Stimulated activated CD4-positive, alpha-beta T cell treated with anti-CD3 and anti-CD28 coated beads, Interleukin-1b, Interleukin-23, amount 100 ng/mL, for 48 hours (primary cell): Measurements from ENCODE around the gene HMMR.
"Not testable (repeated sequence)": the region's sequence is repeated elsewhere in the genome, so short reads cannot be mapped to it uniquely, and the experiment has no call there.

Experiments
- DNase-seq: peaks from one replicate; pipeline ENCODE4 v3.0.0-alpha.2; 2020

HMMR gene, protein sequence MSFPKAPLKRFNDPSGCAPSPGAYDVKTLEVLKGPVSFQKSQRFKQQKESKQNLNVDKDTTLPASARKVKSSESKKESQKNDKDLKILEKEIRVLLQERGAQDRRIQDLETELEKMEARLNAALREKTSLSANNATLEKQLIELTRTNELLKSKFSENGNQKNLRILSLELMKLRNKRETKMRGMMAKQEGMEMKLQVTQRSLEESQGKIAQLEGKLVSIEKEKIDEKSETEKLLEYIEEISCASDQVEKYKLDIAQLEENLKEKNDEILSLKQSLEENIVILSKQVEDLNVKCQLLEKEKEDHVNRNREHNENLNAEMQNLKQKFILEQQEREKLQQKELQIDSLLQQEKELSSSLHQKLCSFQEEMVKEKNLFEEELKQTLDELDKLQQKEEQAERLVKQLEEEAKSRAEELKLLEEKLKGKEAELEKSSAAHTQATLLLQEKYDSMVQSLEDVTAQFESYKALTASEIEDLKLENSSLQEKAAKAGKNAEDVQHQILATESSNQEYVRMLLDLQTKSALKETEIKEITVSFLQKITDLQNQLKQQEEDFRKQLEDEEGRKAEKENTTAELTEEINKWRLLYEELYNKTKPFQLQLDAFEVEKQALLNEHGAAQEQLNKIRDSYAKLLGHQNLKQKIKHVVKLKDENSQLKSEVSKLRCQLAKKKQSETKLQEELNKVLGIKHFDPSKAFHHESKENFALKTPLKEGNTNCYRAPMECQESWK

GRCh38 chr5:163460562-163461171, at the start of gene HMMR:
Gene HMMR (plus strand): TSS chr5:163460632. CDS start chr5:163460693, 61 bp downstream.
- DNase-seq = no peak

- not testable (repeated sequence) for DNase-seq
Observed at GRCh38 chr5:163415673-163416072, 44.8 kb upstream of the HMMR start.

- no peak for DNase-seq
Observed at GRCh38 chr5:163424836-163425235, 35.6 kb upstream of the HMMR start.

- not testable (repeated sequence) for DNase-seq
Observed at GRCh38 chr5:163426128-163426527, 34.3 kb upstream of the HMMR start.

DNA sequence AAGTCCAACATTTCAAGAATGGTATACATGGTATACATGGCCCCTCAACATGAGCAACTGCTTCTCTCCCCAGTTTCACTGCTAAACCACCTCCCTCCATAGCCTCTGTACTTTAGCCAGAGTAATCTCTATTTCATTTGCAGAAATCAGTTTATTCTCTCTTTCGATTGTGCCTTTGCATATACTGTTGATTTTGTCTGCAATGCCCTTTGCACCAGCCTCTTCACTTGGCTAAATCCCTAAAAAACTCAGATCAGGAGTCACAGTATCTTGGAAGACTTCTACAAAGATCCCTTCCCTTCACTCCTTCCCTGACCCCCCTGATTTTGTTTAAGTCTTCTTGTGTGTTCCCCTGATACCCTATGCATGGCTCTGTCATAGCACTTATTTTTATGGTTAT, 27.9 kb upstream of the HMMR start:
- no peak for DNase-seq

GRCh38 chr5:163433271-163433670, 27.2 kb upstream of the HMMR start:
- no peak for DNase-seq

- DNase-seq = peak; percentile 20
Observed at GRCh38 chr5:163434401-163434866, 26.0 kb upstream of the HMMR start.

GRCh38 chr5:163436515-163436914, 23.9 kb upstream of the HMMR start:
- no peak for DNase-seq

DNA sequence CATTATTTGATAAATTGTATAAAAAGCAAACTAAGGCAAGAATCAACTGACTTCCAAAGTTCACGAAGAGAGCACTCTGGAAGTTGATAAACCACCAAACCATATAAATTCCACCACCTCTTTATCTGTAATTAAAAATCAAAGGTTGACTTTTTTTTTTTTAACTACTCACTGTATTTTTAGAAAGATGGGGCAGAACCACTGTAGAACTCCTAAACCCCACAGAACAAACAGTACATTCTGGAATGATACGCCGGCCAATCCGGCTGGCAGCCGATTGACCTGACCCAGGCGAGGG, 23.5 kb upstream of the HMMR start:
- no peak for DNase-seq

- peak; percentile 90 for DNase-seq
Observed at GRCh38 chr5:163437309-163438182, 22.9 kb upstream of the HMMR start, which contains the start of gene CCNG1. Gene CCNG1 (plus strand): TSS chr5:163437595. CDS start chr5:163439257, 1,662 bp downstream.

DNA sequence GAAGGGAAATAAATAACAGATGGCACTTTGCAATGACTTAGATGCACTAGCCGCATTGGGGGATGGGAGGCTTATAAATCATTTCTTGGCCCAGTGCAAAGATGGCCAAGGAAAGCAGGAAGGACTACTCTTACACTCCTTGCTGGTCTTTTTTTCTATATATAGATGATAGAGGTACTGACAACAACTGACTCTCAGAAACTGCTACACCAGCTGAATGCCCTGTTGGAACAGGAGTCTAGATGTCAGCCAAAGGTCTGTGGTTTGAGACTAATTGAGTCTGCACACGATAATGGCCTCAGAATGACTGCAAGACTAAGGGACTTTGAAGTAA, 21.4 kb upstream of the HMMR start:
- DNase-seq = no peak

DNA sequence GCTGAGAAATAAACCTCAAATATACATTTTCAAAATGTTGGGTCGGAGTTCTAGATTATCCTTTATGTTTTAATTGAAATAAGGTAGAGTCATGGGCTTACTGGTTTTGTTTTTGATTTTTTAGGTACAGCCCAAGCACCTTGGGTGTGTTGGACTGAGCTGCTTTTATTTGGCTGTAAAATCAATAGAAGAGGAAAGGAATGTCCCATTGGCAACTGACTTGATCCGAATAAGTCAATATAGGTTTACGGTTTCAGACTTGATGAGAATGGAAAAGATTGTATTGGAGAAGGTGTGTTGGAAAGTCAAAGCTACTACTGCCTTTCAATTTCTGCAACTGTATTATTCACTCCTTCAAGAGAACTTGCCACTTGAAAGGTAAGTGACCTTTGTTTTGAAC, 19.5 kb upstream of the HMMR start:
- no peak for DNase-seq

- DNase-seq = no peak
Observed at GRCh38 chr5:163444526-163444925, 15.9 kb upstream of the HMMR start.

DNA sequence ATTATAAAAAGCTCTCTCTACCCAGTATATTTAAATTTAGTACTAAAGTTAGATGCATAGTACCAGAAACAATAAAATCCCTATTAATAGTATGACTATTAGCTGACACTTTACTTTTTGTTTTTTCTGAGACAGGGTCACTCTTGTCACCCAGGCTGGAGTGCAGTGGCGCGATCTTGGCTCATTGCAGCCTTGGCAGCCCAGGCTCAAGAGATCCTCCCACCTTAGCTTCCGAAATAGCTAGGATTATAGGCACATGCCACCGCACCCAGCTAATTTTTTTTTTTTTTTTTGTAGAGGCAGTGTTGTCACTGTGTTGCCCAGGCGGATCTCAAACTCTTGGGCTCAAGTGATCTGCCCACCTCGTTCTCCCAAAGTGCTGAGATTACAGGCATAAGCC, 15.1 kb upstream of the HMMR start:
- no peak for DNase-seq

DNA sequence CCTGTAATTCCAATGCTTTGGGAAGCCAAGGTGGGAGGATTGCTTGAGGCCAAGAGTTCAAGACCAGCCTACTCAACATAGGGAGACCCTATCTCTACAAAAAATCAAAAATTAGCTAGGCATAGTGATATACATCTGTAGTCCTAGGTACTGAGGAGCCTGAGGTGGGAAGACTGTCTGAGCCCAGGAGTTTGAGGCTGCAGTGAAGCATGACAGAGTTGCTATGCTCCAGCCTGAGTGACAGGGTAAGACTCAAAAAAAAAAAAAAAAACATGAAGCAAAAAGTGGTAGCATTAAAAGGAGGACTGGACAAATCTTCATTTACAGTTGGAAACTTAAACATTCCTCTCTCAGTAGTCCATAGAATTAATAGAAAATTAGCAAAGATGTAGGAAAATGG, 13.2 kb upstream of the HMMR start:
- no peak for DNase-seq

DNA sequence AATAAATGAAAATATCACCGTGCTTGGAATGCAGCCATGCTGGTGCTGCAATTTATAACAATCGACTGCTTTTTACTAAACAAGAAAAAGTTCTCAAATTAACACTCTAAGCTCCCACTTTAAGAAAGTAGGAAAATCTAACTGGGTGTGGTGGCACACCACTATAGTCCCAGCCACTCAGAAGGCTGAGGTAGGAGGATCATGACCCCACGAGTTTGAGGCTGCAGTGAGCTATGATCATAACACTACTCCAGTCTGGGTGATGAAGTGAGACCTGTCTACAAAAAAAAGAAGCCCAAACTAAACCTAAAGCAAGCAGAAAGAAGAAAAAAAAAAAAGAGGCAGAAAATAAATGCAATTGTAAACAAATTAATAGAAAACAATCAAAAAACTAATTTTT, 12.6 kb upstream of the HMMR start:
- no peak for DNase-seq

DNA sequence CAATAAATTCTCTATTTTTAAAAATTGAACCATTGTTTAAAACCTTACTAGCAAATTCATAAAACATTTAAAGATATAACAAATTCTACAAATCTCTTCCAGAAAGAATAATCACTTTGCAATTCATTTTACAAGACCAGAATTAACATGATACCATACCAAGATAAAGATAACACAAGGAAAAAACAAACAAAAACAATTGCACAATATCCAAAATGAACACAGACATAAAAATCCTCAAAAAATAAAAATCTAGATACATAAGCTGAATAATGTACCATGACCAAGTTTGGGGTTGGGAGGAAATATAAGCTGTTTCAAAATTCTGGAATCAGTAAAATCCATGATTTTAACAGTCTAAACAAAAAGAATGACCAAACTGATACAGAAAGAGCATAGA, 11.9 kb upstream of the HMMR start:
- no peak for DNase-seq

DNA sequence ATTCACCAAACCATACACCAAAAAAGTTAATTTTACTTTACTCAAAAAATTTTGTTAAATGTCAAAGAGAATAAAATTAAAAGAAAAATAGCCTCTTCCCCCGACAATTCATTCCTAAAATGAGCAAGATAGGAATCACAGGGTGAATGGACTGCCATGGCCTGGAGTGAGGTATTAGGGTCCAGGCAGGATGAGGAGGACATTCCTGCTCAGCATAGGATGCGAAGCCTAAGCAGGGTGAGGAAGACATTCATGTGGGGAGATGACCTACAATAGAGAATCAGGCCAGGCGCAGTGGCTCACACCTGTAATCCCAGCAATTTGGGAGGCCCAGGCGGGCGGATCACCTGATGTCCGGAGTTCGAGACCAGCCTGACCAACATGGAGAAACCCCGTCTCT, 8.9 kb upstream of the HMMR start:
- no peak for DNase-seq

- DNase-seq = no peak
Observed at GRCh38 chr5:163453705-163454104, 6.7 kb upstream of the HMMR start.

GRCh38 chr5:163455406-163455805, 5.0 kb upstream of the HMMR start:
- not testable (repeated sequence) for DNase-seq

DNA sequence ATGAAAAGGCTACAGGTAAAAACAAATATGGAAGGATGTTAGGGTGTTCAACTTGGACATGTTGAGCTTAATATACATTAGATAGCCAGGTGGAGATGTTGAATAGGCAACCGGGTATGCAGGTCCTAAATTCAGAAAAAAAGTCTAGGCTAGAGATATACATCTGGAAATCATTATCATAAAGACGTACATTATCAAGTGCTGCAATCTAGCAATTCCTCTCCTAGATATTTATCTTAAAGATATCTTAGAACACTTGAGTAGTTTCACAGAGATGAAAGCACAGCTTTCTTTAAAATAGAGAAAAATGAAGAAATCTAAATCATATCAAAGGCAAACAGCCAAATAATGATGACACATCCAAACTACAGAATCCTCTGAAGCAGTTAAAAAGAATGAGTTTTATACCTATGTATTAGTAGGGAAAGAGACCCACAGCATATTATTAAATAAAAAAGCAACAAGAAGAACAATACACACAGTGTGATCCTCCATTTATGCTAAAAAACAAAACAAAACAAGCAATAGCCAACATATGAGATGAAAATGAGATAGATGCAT, 4.3 kb upstream of the HMMR start:
- no peak for DNase-seq

- no peak for DNase-seq
Observed at GRCh38 chr5:163456840-163457239, 3.6 kb upstream of the HMMR start.
